ENCODE data around the gene PGM2. TPM values are rescaled to one million over a fixed set of nuclear protein-coding genes. Genes with fewer than 3 reads are reported as not detected.

Gene PGM2
- total and polyA plus RNA-seq, 12 donors, result 5.9 to 16.4 (median 8.8) TPM

GRCh38 chr4:37844204-37844603 lies 17.7 kb downstream of the PGM2 start:
- Histone ChIP-seq H3K36me3 (peaks cover 0 to 99% (median 50%) of the 10 kb centered on the region in 9 donors), H3K9me3 (no peaks in the 10 kb centered on the region), H3K27ac (no peak overlapping the region), H3K27me3 (no peaks in the 10 kb centered on the region), H3K4me1 (peaks cover 0 to 5% (median 0%) of the 10 kb centered on the region in 9 donors), H3K4me3 (no peak overlapping the region)
- DNase-seq (no peak), ATAC-seq (no peak)
- no peak for TF ChIP-seq CTCF (IDR thresholded peaks at IDR 0.05)
- WGBS, 2 donors, result 96% methylated on average over 5 of the region's 5 CpGs
- intact Hi-C loops (cut with DNase I), result no loop called here

GRCh38 chr4:37845201-37845600 lies 18.7 kb downstream of the PGM2 start:
- no peak for TF ChIP-seq CTCF (IDR thresholded peaks at IDR 0.05)
- 93 to 95% methylated on average over 4 of the region's 4 CpGs for WGBS, 2 donors
- intact Hi-C loops (cut with DNase I), result no loop called here
- ATAC-seq, result no peak
- H3K4me3 ChIP-seq, result no peak overlapping the region
- H3K27me3 ChIP-seq, result no peaks in the 10 kb centered on the region
- no peak overlapping the region for H3K27ac ChIP-seq
- H3K36me3 ChIP-seq, result peaks cover 0 to 99% (median 48%) of the 10 kb centered on the region in 9 donors
- H3K9me3 ChIP-seq, result no peaks in the 10 kb centered on the region
- no peaks in the 10 kb centered on the region for H3K4me1 ChIP-seq
- no peak for DNase-seq

DNA sequence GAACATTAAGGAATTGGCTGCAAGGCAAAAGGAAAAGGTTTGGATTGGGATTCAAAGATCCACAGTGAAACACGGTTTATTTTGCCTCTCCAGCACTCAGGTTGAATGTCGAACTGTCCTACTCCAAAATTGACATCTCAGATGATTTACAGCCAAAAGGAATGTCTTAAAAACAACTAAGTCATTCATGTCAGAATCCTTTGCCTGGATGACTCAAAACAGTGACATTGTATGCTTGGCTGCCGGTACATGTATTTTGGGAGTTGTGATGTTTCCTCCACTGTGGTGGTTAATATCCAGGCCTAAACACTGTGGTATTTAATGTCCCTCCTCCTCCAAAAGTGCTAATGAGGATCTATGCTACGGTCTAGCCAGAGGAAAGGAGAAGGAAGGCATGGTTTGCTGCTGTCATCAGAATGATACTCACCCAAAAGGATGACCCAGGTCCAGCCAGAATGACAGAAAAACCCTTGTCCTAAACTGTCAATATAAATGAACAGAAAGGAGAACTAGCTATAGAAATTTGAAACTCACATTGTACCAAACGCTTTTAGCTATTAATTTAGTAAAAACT lies 20.9 kb downstream of the PGM2 start:
- Histone ChIP-seq H3K27ac (no peak overlapping the region), H3K9me3 (no peaks in the 10 kb centered on the region), H3K27me3 (no peaks in the 10 kb centered on the region), H3K4me3 (no peak overlapping the region), H3K4me1 (peaks cover 0 to 4% (median 0%) of the 10 kb centered on the region in 9 donors), H3K36me3 (peaks cover 0 to 100% (median 36%) of the 10 kb centered on the region in 9 donors)
- TF ChIP-seq CTCF (IDR thresholded peaks at IDR 0.05), result no peak
- DNase-seq (no peak), ATAC-seq (no peak)
- intact Hi-C loops (cut with DNase I), result no loop called here
- 70 to 71% methylated on average over 5 of the region's 5 CpGs for WGBS, 2 donors

DNA sequence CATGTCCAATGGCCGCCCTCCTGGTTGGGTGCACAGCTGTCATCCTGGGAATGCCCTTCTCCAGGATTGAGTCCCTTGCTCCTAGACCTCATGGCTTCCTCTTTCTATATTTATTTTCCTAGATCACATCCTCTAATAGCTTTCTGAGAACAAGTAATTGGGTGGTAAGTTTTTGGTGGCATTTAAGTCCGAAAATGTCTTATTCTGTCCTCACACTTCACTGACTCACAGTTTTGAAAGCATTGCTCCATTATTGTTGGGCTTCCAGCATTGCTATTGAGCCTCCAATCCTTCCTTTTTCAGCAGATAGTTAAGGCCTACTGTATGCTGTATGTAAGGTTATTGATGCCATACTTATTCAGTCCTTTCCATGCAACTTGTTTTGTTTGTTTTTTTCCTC lies 25.9 kb downstream of the PGM2 start:
- H3K9me3 ChIP-seq, result no peaks in the 10 kb centered on the region
- ATAC-seq (no peak), DNase-seq (no peak)
- H3K4me1 ChIP-seq, result peaks cover 0 to 10% (median 0%) of the 10 kb centered on the region in 9 donors
- WGBS, 2 donors, result 88 to 92% methylated on average over 2 of the region's 2 CpGs
- TF ChIP-seq CTCF (IDR thresholded peaks at IDR 0.05), result no peak
- no peaks in the 10 kb centered on the region for H3K27me3 ChIP-seq
- no peak overlapping the region for H3K4me3 ChIP-seq
- intact Hi-C loops (cut with DNase I), result no loop called here
- H3K27ac ChIP-seq, result no peak overlapping the region
- peaks cover 0 to 97% (median 29%) of the 10 kb centered on the region in 9 donors for H3K36me3 ChIP-seq
